Right renal pelvis (tissue), 4 donors: ENCODE measurements around the gene OR2C1. TPM values are rescaled to one million over a fixed set of nuclear protein-coding genes. Genes with fewer than 3 reads are reported as not detected.

ENCODE experiments used
- DNase-seq, 4 donors: peaks; one replicate each; pipeline ENCODE4 v3.0.0-alpha.2; 2013; ENCODE audit warnings: low read depth in 4 of 4, low spot score in 3 of 4, missing footprints in 1 of 4
- polyA plus RNA-seq, 4 donors: library from polyadenylated mRNA; unstranded; fragments of 120-200 nt; gene quantifications; one replicate each; pipeline ENCODE4 v1.2.1, GENCODE V29; 2013; ENCODE audit not compliant: insufficient read length in 4 of 4

The OR2C1 gene
- polyA plus RNA-seq, 4 donors, result 0.52 to 0.73 (median 0.64) TPM

DNA sequence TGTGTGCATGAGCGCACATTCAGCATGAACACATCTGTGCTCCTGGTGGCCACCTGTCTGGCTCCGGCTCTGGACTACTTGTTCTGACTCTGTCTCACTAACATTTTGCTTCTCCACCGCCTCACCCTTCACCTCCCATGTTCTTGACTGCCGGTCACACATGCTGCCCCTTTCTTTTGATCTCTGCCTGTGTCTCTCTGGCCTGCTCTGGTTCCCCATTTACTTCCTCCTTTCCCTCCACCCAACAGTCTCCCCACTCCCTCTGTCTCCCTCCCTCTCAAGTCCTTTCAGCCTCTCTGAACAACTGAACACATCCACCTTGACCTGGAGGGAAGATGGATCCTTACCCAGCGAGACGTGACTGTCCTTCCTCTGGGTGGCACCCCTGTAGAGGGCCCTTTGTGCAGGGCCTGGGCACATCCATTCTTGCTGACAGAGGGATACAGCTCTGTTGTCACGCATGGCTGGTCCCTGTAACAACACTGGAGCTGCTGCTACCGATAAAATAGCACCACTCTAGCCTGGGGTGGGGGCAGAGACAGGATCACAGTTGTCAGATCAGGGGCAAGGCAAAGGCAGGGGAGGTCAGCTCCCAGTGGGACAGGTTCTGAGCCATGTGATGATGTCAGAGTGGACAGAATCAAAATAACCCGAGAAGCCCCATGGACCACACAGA is 34.1 kb downstream of the OR2C1 start:
- DNase-seq, result no peak

DNA sequence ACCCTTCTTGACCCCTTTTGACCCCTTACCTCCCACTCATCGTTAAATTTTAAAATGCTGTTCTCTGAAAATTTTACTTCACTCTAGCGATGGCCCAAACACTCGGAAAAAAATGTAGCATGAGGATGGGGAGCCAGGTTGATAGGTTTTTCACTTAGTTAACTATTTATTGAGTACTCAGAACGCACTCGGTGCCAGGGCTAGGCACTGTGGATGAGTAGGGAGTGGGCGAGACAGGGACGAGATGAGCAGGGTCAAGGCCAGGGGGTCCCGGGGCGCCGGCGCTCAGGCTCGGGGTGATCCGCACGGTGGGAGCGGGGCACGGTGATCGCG is 44.7 kb downstream of the OR2C1 start:
- DNase-seq, result no peak

DNA sequence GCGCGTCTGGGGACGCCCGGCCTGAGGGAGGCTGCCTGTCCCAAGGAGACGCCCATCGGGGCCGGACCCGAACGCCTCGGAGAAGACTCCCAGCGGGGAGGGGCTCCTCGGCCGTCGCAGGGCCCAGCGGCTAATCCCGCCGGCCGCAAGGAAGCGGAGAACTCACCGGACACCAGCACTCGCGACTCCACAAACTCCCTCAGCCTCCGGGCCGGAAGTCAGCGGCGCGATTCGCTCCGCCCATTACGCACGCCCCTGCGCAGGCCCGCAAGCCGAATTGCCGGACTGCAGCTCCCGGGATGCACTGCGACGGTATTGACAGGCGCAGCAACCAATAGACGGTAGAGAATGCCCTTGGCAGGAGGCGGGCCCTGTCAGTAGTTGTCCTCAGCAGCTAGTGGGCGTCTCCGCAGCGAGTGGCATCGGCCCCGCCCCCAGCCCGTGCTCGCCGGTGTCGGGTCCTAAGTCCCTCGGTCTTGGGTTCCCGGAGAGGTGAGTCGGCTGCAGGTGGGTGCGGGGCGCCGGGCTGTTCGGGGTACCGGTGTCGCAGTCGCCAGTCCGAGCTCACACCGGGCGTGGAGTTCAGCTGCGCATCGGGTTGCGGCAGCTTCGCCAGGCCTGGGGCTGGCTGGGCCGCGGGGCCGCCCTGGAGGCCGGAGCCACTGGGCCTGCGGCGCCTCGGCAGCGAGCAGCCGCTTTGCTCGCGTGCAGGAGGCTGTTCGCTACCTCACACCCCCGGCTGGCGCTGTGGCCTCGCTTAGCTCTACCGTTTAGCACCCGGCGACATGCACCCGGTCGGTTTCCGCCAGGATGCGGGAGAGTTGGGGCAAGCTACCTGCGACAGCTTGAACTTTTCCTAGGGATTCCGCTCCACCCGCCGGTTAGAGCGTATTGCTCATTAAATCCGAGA is 45.3 kb downstream of the OR2C1 start, which contains the start of the genes ZNF174 and ZSCAN32:
Gene ZNF174 (plus strand): TSS at position 437 of the 910 bp plus-strand sequence. CDS start 790 bp downstream, outside the sequence.
Gene ZSCAN32 (minus strand): TSS at position 226 of the 910 bp plus-strand sequence. CDS start 3,447 bp downstream, outside the sequence.
- DNase-seq, result peak; percentile 96 to 99 (median 98)

DNA sequence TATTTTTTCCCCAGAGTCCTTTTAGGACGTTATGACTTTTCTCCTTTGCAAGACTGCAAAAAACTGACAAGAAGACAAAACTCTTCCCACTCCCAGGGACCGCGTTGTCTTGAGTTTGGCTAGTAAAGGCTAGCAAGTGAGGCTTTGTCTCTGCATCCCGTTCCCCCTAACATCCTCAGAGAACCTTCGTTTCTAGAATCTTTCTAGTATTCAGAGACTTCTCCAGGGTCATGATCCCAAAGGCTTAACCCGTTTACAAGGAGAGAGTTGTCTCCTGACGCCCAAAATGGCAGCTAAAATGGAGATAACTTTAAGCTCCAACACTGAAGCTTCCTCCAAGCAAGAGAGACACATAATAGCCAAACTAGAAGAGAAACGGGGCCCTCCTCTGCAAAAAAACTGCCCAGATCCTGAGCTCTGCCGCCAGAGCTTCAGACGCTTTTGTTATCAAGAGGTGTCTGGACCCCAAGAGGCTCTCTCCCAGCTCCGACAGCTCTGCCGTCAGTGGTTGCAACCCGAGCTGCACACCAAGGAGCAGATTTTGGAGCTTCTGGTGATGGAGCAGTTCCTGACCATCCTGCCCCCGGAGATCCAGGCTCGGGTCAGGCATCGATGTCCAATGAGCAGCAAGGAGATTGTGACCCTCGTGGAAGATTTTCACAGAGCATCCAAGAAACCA is 46.2 kb downstream of the OR2C1 start:
- no peak for DNase-seq

Other genes with a start within 250 kb of the OR2C1 start
- 10 to 100 TPM; 14.5 to 20.3 (median 17.1) TPM for gene ZNF205, start 243.3 kb upstream of the OR2C1 start, polyA plus RNA-seq
- 10 to 100 TPM; 10.3 to 15.8 (median 11.4) TPM for gene ZNF213, start 220.9 kb upstream of the OR2C1 start, polyA plus RNA-seq
- not detected for gene OR1F1, start 167.7 kb upstream of the OR2C1 start, polyA plus RNA-seq
- 10 to 100 TPM; 13.3 to 16.9 (median 14.8) TPM for gene ZNF200, start 120.7 kb upstream of the OR2C1 start, polyA plus RNA-seq
- under 1 TPM; 0.13 to 0.33 (median 0.24) TPM for gene MEFV, start 99.3 kb upstream of the OR2C1 start, polyA plus RNA-seq
- gene ZNF263, start 72.4 kb upstream of the OR2C1 start, polyA plus RNA-seq, result 10 to 100 TPM; 42.7 to 52.9 (median 46.6) TPM
- 10 to 100 TPM; 11.8 to 14.6 (median 12.8) TPM for gene TIGD7, start 50.5 kb upstream of the OR2C1 start, polyA plus RNA-seq
- 10 to 100 TPM; 39.4 to 54.2 (median 49.7) TPM for gene ZNF75A, start 50.4 kb upstream of the OR2C1 start, polyA plus RNA-seq
- 10 to 100 TPM; 16.7 to 20.7 (median 18.9) TPM for gene ZSCAN32, start 45.1 kb downstream of the OR2C1 start, polyA plus RNA-seq
- 10 to 100 TPM; 14.1 to 16.6 (median 15.6) TPM for gene ZNF174, start 45.3 kb downstream of the OR2C1 start, polyA plus RNA-seq
- 1 to 10 TPM; 3.3 to 4.3 (median 4.0) TPM for gene ZNF597, start 87.6 kb downstream of the OR2C1 start, polyA plus RNA-seq
- 10 to 100 TPM; 63.3 to 78.9 (median 77.0) TPM for gene NAA60, start 87.8 kb downstream of the OR2C1 start, polyA plus RNA-seq
- gene C16orf90, start 139.6 kb downstream of the OR2C1 start, polyA plus RNA-seq, result under 1 TPM in 1 of 4 donors, not detected in 3; 0.12 TPM
- gene CLUAP1, start 145.1 kb downstream of the OR2C1 start, polyA plus RNA-seq, result 10 to 100 TPM; 57.7 to 70.6 (median 66.3) TPM
- gene NLRC3, start 221.5 kb downstream of the OR2C1 start, polyA plus RNA-seq, result 1 to 10 TPM; 1.5 to 2.2 (median 2.0) TPM